ENCODE measurements around the gene RRP8. TPM values are rescaled to one million over a fixed set of nuclear protein-coding genes. Genes with fewer than 3 reads are reported as not detected.

Gene RRP8
- polyA plus RNA-seq, 1 donor from 2014 or later: 23.4 TPM

DNA sequence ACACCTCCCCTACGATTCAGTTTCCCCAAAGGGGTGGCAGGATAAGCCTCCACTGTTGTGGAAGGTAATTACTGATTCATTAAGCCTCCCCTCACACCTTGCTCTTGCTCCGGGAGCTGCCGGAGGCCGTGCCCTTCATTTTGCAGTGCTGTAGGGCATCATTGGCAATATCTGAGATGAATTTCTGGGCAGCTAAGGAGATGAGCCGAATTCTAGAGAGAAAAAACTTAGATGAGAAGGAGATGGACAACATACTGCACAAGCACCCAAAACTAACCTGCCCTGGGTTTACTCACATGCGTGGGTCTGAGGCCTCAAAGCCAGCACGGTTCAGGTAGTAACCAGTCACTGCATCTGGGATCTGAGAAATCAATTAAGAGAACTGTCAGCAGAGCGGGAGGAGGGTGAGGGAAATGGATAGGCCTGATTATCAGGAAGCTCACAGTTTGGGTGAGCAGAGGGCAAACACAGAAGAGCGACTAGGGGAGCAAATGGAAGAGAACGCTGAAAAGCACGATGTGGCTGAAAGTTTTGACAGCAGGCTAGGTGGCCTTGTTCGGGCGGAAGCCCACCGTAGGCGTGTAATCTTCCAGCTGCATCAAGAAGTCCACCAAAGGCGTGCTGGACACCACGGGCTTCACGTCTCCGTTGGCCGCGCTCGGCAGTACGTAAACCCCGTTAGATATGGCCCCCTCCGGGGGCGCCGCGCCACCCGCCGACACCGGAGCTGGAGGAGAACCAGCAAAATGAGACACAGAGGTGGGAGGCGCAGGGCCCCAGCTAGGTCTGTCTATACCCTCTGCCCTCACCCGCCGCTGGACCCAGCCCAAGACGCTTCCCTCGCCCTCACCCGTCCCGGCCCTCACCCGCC is 7.9 kb upstream of the RRP8 start:
- no peaks in the 10 kb centered on the region for H3K27me3 ChIP-seq (ENCODE audit: insufficient read depth, low read depth, low read length)
- H3K9ac ChIP-seq (ENCODE audit: low read length): peak overlapping the region; percentile 99
- H3K4me3 ChIP-seq (ENCODE audit: low read length): peak overlapping the region; percentile 96
- TF ChIP-seq SMC3 (conservative IDR thresholded peaks at IDR 0.05; ENCODE audit: poor library complexity) (no peak), TAF1 (IDR thresholded peaks at IDR 0.05; ENCODE audit: low read depth) (no peak), MXI1 (conservative IDR thresholded peaks at IDR 0.05; ENCODE audit: poor library complexity, severe bottlenecking) (no peak), POLR2AphosphoS5 (IDR thresholded peaks at IDR 0.05) (no peak)
- TF ChIP-seq, protein P1, sequence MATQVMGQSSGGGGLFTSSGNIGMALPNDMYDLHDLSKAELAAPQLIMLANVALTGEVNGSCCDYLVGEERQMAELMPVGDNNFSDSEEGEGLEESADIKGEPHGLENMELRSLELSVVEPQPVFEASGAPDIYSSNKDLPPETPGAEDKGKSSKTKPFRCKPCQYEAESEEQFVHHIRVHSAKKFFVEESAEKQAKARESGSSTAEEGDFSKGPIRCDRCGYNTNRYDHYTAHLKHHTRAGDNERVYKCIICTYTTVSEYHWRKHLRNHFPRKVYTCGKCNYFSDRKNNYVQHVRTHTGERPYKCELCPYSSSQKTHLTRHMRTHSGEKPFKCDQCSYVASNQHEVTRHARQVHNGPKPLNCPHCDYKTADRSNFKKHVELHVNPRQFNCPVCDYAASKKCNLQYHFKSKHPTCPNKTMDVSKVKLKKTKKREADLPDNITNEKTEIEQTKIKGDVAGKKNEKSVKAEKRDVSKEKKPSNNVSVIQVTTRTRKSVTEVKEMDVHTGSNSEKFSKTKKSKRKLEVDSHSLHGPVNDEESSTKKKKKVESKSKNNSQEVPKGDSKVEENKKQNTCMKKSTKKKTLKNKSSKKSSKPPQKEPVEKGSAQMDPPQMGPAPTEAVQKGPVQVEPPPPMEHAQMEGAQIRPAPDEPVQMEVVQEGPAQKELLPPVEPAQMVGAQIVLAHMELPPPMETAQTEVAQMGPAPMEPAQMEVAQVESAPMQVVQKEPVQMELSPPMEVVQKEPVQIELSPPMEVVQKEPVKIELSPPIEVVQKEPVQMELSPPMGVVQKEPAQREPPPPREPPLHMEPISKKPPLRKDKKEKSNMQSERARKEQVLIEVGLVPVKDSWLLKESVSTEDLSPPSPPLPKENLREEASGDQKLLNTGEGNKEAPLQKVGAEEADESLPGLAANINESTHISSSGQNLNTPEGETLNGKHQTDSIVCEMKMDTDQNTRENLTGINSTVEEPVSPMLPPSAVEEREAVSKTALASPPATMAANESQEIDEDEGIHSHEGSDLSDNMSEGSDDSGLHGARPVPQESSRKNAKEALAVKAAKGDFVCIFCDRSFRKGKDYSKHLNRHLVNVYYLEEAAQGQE (IDR thresholded peaks at IDR 0.05; ENCODE audit: borderline replicate concordance): no peak
- H3K27ac ChIP-seq (ENCODE audit: low read length): peak overlapping the region; percentile 66
- no peaks in the 10 kb centered on the region for H3K9me2 ChIP-seq (ENCODE audit: insufficient read depth, low read length)
- H3F3A ChIP-seq (ENCODE audit: insufficient read depth, low read length, poor library complexity, severe bottlenecking): peaks cover 4% of the 10 kb centered on the region
- H3K9me3 ChIP-seq (ENCODE audit: low read length): no peaks in the 10 kb centered on the region
- no peak overlapping the region for H2AFZ ChIP-seq (ENCODE audit: low read depth, low read length)
- no peaks in the 10 kb centered on the region for H3K36me3 ChIP-seq (ENCODE audit: insufficient read depth, low read length)
- H3K79me2 ChIP-seq (replicated peaks; ENCODE audit: insufficient read depth, low read length): peaks cover 20% of the 10 kb centered on the region
- H4K20me1 ChIP-seq (ENCODE audit: insufficient read depth): no peaks in the 10 kb centered on the region
- H3K4me2 ChIP-seq (ENCODE audit: low read length): peak overlapping the region; percentile 47

DNA sequence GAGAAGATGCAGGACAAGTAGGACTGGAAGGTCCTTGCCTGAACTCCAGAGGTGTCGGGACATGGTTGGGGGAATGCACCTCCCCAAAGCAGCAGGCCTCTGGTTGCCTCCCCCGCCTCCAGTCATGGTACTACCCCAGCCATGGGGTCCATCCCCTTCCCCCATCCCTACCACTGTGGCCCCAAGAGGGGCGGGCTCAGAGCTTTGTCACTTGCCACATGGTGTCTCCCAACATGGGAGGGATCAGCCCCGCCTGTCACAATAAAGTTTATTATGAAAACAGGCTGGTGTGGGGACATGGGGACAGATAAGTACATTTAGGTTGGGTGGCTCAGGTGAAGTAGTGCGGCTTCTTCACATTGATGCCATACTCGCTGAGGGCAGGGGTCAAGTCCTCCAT is 7.2 kb upstream of the RRP8 start:
- Histone ChIP-seq H3K79me2 (replicated peaks; ENCODE audit: insufficient read depth, low read length) (peaks cover 26% of the 10 kb centered on the region), H3K27ac (ENCODE audit: low read length) (no peak overlapping the region), H3K9me2 (ENCODE audit: insufficient read depth, low read length) (no peaks in the 10 kb centered on the region), H3K27me3 (ENCODE audit: insufficient read depth, low read depth, low read length) (no peaks in the 10 kb centered on the region), H3K4me3 (ENCODE audit: low read length) (peak overlapping the region; percentile 96), H3F3A (ENCODE audit: insufficient read depth, low read length, poor library complexity, severe bottlenecking) (peaks cover 4% of the 10 kb centered on the region), H3K9ac (ENCODE audit: low read length) (no peak overlapping the region), H2AFZ (ENCODE audit: low read depth, low read length) (no peak overlapping the region), H3K9me3 (ENCODE audit: low read length) (no peaks in the 10 kb centered on the region), H3K36me3 (ENCODE audit: insufficient read depth, low read length) (no peaks in the 10 kb centered on the region), H4K20me1 (ENCODE audit: insufficient read depth) (no peaks in the 10 kb centered on the region), H3K4me2 (ENCODE audit: low read length) (no peak overlapping the region)
- TF ChIP-seq POLR2AphosphoS5 (IDR thresholded peaks at IDR 0.05) (no peak), EP300 (conservative IDR thresholded peaks at IDR 0.05; ENCODE audit: poor library complexity, severe bottlenecking) (no peak)

DNA sequence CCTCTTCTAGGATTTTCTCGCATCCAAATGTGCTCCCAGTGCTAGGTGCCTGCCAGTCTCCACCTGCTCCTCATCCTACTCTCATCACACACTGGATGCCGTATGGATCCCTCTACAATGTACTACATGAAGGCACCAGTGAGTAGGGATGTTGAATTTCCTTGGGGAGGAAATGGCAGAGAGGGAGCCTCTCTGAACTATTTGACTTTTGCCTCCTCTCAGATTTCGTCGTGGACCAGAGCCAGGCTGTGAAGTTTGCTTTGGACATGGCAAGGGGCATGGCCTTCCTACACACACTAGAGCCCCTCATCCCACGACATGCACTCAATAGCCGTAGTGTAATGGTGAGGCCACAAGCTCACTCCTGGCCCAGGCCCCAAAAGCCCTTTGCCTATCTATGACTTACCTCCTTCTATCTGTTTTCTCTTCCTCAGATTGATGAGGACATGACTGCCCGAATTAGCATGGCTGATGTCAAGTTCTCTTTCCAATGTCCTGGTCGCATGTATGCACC is 6.1 kb upstream of the RRP8 start:
- Histone ChIP-seq H4K20me1 (ENCODE audit: insufficient read depth) (no peaks in the 10 kb centered on the region), H3K36me3 (ENCODE audit: insufficient read depth, low read length) (no peaks in the 10 kb centered on the region), H3K4me3 (ENCODE audit: low read length) (no peak overlapping the region), H3K79me2 (replicated peaks; ENCODE audit: insufficient read depth, low read length) (peaks cover 31% of the 10 kb centered on the region), H3F3A (ENCODE audit: insufficient read depth, low read length, poor library complexity, severe bottlenecking) (peaks cover 7% of the 10 kb centered on the region), H3K9me3 (ENCODE audit: low read length) (no peaks in the 10 kb centered on the region), H3K9me2 (ENCODE audit: insufficient read depth, low read length) (no peaks in the 10 kb centered on the region), H3K27ac (ENCODE audit: low read length) (no peak overlapping the region), H2AFZ (ENCODE audit: low read depth, low read length) (no peak overlapping the region), H3K27me3 (ENCODE audit: insufficient read depth, low read depth, low read length) (no peaks in the 10 kb centered on the region), H3K9ac (ENCODE audit: low read length) (no peak overlapping the region), H3K4me2 (ENCODE audit: low read length) (no peak overlapping the region)
- no peak for TF ChIP-seq POLR2AphosphoS5 (IDR thresholded peaks at IDR 0.05)
- TF ChIP-seq EZH2 (IDR thresholded peaks at IDR 0.05; ENCODE audit: borderline replicate concordance, insufficient read depth, low read length, poor library complexity, severe bottlenecking): no peak
- TF ChIP-seq MXI1 (conservative IDR thresholded peaks at IDR 0.05; ENCODE audit: poor library complexity, severe bottlenecking): no peak
- no peak for TF ChIP-seq RAD21 (conservative IDR thresholded peaks at IDR 0.05)
- TF ChIP-seq SMC3 (conservative IDR thresholded peaks at IDR 0.05; ENCODE audit: poor library complexity): no peak
- TF ChIP-seq, protein P2, sequence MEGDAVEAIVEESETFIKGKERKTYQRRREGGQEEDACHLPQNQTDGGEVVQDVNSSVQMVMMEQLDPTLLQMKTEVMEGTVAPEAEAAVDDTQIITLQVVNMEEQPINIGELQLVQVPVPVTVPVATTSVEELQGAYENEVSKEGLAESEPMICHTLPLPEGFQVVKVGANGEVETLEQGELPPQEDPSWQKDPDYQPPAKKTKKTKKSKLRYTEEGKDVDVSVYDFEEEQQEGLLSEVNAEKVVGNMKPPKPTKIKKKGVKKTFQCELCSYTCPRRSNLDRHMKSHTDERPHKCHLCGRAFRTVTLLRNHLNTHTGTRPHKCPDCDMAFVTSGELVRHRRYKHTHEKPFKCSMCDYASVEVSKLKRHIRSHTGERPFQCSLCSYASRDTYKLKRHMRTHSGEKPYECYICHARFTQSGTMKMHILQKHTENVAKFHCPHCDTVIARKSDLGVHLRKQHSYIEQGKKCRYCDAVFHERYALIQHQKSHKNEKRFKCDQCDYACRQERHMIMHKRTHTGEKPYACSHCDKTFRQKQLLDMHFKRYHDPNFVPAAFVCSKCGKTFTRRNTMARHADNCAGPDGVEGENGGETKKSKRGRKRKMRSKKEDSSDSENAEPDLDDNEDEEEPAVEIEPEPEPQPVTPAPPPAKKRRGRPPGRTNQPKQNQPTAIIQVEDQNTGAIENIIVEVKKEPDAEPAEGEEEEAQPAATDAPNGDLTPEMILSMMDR (IDR thresholded peaks at IDR 0.05; ENCODE audit: poor library complexity, severe bottlenecking): no peak
- TF ChIP-seq, protein P1 (IDR thresholded peaks at IDR 0.05; ENCODE audit: borderline replicate concordance): no peak
- no peak for TF ChIP-seq TAF1 (IDR thresholded peaks at IDR 0.05; ENCODE audit: low read depth)
- TF ChIP-seq EP300 (conservative IDR thresholded peaks at IDR 0.05; ENCODE audit: poor library complexity, severe bottlenecking): no peak

Data from neural cell (in vitro differentiated cells).